Trophoblast cell (in vitro differentiated cells and primary cell): Measurements from ENCODE around the gene ADARB2.

Experiments used
- DNase-seq, 2 donors: peaks; one replicate each; pipeline ENCODE4 v3.0.0-alpha.2; 2016
- H2AFZ ChIP-seq: 2 replicates; pipeline ENCODE4 v1.6.1; 2013; ENCODE audit warnings: low read length, moderate library complexity, mild to moderate bottlenecking; ENCODE audit not compliant: insufficient read depth, poor library complexity
- H2AK5ac ChIP-seq: 2 replicates; pipeline ENCODE4 v1.6.1; 2013; ENCODE audit warnings: mild to moderate bottlenecking, low read length
- H2BK120ac ChIP-seq: 2 replicates; pipeline ENCODE4 v1.6.1; 2013; ENCODE audit warnings: low read length, mild to moderate bottlenecking, moderate library complexity; ENCODE audit not compliant: insufficient read depth, poor library complexity
- H2BK12ac ChIP-seq: 2 replicates; pipeline ENCODE4 v1.6.1; 2013; ENCODE audit warnings: mild to moderate bottlenecking, low read length, moderate library complexity
- H2BK5ac ChIP-seq: 2 replicates; pipeline ENCODE4 v1.6.1; 2013; ENCODE audit warnings: low read length, low read depth, moderate library complexity, mild to moderate bottlenecking; ENCODE audit not compliant: poor library complexity
- H3K14ac ChIP-seq: 2 replicates; pipeline ENCODE4 v1.6.1; 2013; ENCODE audit warnings: mild to moderate bottlenecking, low read length
- H3K18ac ChIP-seq: 2 replicates; pipeline ENCODE4 v1.6.1; 2013; ENCODE audit warnings: mild to moderate bottlenecking, low read length
- H3K23ac ChIP-seq: 2 replicates; pipeline ENCODE4 v1.6.1; 2013; ENCODE audit warnings: low read length
- H3K27ac ChIP-seq: 2 replicates; pipeline ENCODE4 v1.5.1; 2013; ENCODE audit warnings: low read depth, mild to moderate bottlenecking, inconsistent platforms, low read length, moderate library complexity
- H3K27me3 ChIP-seq: 2 replicates; pipeline ENCODE4 v1.6.1; 2013; ENCODE audit warnings: inconsistent platforms, mild to moderate bottlenecking, low read length, moderate library complexity; ENCODE audit not compliant: insufficient read depth
- H3K36me3 ChIP-seq, 2 experiments: 1 replicate in 1 of 2; 2 replicates in 1 of 2; pipeline ENCODE4 v1.6.1; 2013; ENCODE audit warnings: low read length in 2 of 2, mild to moderate bottlenecking in 2 of 2, moderate library complexity in 1 of 2; ENCODE audit not compliant: insufficient read depth in 2 of 2, control insufficient read depth in 1 of 2
- H3K4ac ChIP-seq: 2 replicates; pipeline ENCODE4 v1.6.1; 2013; ENCODE audit warnings: low read depth, mild to moderate bottlenecking, low read length, moderate library complexity
- H3K4me1 ChIP-seq, 2 experiments: 1 replicate in 1 of 2; 2 replicates in 1 of 2; pipeline ENCODE4 v1.6.1; 2013; ENCODE audit warnings: low read length in 2 of 2, mild to moderate bottlenecking in 2 of 2, moderate library complexity in 1 of 2; ENCODE audit not compliant: insufficient read depth in 2 of 2, control insufficient read depth in 1 of 2
- H3K4me2 ChIP-seq: 2 replicates; pipeline ENCODE4 v1.6.1; 2013; ENCODE audit warnings: inconsistent platforms, mild to moderate bottlenecking, low read length, moderate library complexity
- H3K4me3 ChIP-seq: 2 replicates; pipeline ENCODE4 v1.5.1; 2013; ENCODE audit warnings: mild to moderate bottlenecking, low read depth, low read length, inconsistent platforms
- H3K79me1 ChIP-seq: one replicate; pipeline ENCODE4 v1.6.1; 2013; ENCODE audit warnings: low read length
- H3K79me2 ChIP-seq: 2 replicates; pipeline ENCODE4 v1.6.1; 2013; ENCODE audit warnings: low read length, mild to moderate bottlenecking; ENCODE audit not compliant: control insufficient read depth, insufficient read depth, poor library complexity
- H3K9ac ChIP-seq: 2 replicates; pipeline ENCODE4 v1.6.1; 2013; ENCODE audit warnings: mild to moderate bottlenecking, low read length
- H3K9me3 ChIP-seq: 2 replicates; pipeline ENCODE4 v1.6.1; 2013; ENCODE audit warnings: low read depth, mild to moderate bottlenecking, control low read depth, inconsistent platforms, low read length; ENCODE audit not compliant: insufficient read depth
- H4K12ac ChIP-seq: 2 replicates; pipeline ENCODE4 v1.6.1; 2013; ENCODE audit warnings: low read depth, mild to moderate bottlenecking, low read length, moderate library complexity
- H4K8ac ChIP-seq: 2 replicates; pipeline ENCODE4 v1.6.1; 2013; ENCODE audit warnings: low read depth, mild to moderate bottlenecking, low read length, moderate library complexity
- H4K91ac ChIP-seq: one replicate; pipeline ENCODE4 v1.6.1; 2013; ENCODE audit warnings: low read depth, mild to moderate bottlenecking, low read length, moderate library complexity
- WGBS: extraction: QIAGEN DNeasy Blood & Tissue Kit; methylation state at CpG from one replicate; pipeline ENCODE4 v1.1.7; 2013; ENCODE audit warnings: missing lambda C conversion rate; ENCODE audit not compliant: insufficient read length, insufficient coverage; ENCODE audit errors: extremely low coverage; 5-methylcytosine and 5-hydroxymethylcytosine counted together

Gene ADARB2

DNA sequence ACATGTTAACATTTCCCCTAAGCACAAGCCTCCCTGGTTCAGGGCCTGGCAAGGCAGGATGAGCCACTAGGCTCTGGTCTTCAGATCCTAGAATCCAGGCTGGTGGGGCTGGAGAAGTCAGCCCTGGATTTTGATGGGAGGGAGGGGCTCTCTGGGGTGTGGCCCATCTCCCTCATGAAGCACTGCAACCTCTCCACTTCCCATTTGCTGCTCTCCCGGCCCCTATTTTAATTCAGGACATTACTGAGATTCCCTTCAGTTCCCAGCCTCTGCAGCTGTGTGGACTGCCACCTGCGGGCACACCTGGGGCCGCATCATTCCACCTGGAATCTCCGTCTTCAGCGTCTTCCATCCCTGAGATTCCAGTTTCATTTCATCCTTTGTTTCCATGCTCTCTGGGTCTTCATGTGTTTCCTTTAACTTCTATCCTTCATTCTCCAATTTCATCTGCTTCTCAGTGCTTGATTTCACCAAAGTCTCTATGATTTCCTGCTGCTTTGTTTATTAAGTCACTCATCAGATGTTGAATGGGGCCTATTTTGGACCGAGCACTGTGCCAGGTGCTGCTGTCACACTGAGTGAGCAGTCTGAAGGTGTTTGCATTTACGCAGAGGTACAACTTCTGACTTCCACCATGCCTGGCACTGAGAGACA, 427.6 kb downstream of the ADARB2 start:
- Histone ChIP-seq H3K18ac (no peak overlapping the region), H3K36me3 (no peaks in the 10 kb centered on the region), H4K8ac (no peak overlapping the region), H3K9me3 (peaks cover 2% of the 10 kb centered on the region), H3K23ac (no peak overlapping the region), H3K4me3 (no peak overlapping the region), H2BK12ac (no peak overlapping the region), H3K4ac (no peak overlapping the region), H2BK120ac (no peak overlapping the region), H3K79me1 (no peaks in the 10 kb centered on the region), H4K91ac (no peak overlapping the region), H2AFZ (no peak overlapping the region), H2AK5ac (no peak overlapping the region), H3K14ac (no peak overlapping the region), H3K27ac (no peak overlapping the region), H3K9ac (no peak overlapping the region), H4K12ac (no peak overlapping the region), H2BK5ac (no peak overlapping the region), H3K4me2 (no peak overlapping the region), H3K27me3 (no peaks in the 10 kb centered on the region), H3K79me2 (no peaks in the 10 kb centered on the region), H3K4me1 (no peaks in the 10 kb centered on the region)
- DNase-seq = no peak
- WGBS = no CpG with 5 or more reads among the region's 7 CpGs

DNA sequence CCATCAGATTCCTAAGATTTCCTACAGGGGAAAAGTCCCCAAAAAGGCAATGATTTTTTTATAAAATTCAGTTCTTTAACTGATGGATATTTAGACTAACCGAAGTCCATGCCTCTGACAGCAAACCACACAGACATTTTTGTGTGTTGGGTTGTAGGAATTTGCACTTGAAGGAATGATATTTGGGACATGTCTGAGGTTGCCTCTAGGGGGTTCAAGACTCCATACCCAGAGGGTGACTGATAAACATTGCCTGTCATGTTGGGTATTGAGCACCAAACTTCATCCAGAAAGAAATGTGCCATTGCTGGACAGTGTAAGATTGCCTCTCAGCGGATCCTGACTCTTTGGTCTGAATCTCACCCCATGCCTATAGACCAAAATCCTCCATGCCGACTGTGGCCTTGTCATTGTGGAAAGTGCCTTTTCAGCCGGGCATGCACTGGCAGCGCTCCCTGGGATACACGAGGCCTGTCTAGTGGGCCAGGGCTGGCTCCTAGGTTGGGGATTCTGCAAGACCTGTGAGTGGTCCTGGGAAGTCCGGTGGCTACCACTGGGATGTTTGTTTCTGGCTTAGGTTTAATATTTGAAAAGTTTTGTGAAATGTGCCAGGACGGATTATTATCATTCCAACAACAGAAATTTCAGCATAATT, 428.2 kb downstream of the ADARB2 start:
- DNase-seq = no peak
- H4K8ac ChIP-seq = no peak overlapping the region
- H3K79me2 ChIP-seq = no peaks in the 10 kb centered on the region
- H3K27me3 ChIP-seq = no peaks in the 10 kb centered on the region
- H2BK120ac ChIP-seq = no peak overlapping the region
- H3K14ac ChIP-seq = no peak overlapping the region
- H3K23ac ChIP-seq = no peak overlapping the region
- H3K4ac ChIP-seq = no peak overlapping the region
- no peak overlapping the region for H2AFZ ChIP-seq
- no peak overlapping the region for H3K9ac ChIP-seq
- H3K18ac ChIP-seq = no peak overlapping the region
- H3K4me2 ChIP-seq = no peak overlapping the region
- no peak overlapping the region for H2AK5ac ChIP-seq
- H3K27ac ChIP-seq = no peak overlapping the region
- WGBS = no CpG with 5 or more reads among the region's 8 CpGs
- H4K91ac ChIP-seq = no peak overlapping the region
- H3K4me1 ChIP-seq = no peaks in the 10 kb centered on the region
- H3K4me3 ChIP-seq = no peak overlapping the region
- H2BK12ac ChIP-seq = no peak overlapping the region
- peaks cover 2% of the 10 kb centered on the region for H3K9me3 ChIP-seq
- no peak overlapping the region for H4K12ac ChIP-seq
- no peaks in the 10 kb centered on the region for H3K36me3 ChIP-seq
- H2BK5ac ChIP-seq = no peak overlapping the region
- no peaks in the 10 kb centered on the region for H3K79me1 ChIP-seq

DNA sequence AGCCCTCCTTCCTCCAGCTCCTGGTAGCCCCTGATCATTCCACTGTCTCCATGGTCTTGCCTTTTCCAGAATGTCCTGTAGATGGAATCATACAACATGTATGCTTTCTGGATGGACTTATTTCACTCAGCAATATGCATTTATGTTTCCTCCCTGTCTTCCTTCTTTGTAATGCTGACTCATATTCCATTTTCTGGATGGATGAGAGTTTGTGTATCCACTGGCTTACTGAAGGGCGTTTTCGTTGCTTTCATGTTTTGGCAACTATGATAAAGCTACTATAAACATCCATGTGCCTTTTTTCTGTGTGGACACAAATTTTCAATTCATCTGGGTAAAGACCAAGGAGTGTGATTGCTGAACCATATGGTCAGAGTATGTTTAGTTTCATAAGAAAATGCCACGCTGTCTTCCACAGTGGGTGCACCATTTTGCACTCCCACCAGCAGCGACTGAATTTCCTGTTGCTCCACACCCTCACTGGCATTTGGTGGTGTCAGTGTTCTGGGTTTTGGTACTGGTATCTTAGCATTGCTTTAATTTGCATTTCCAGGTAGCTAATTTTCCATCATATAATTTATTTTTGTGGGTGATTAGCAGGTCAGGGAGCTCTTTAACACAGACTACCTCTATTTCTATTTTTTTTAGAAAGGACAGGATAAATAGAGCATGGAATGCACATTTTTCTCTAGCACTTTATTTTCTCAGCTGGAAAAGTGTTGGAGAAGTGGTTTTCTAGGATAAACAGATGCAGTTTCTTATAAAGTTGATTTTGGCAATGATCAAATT, 429.0 kb downstream of the ADARB2 start:
- no peak overlapping the region for H2BK12ac ChIP-seq
- peaks cover 2% of the 10 kb centered on the region for H3K9me3 ChIP-seq
- no CpG with 5 or more reads among the region's 4 CpGs for WGBS

DNA sequence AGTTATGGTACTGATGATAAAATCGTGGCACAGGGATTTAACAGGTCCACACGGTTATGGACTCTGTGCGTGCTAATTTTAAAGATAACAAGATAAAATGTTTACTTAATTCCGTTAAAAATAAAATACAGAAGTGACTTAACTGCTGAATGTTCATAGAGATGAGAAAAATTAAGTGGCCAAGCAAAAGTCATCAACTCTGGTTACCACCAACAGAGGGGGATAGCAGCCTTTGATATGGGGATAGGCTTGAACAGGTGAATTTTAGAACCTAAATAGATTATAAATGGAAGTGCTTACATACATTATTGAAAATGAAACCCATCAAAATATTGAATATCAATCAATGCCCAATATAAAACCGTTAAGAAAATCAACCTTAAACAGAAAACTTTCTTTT, 436.2 kb downstream of the ADARB2 start:
- H3K14ac ChIP-seq = no peak overlapping the region
- H3K18ac ChIP-seq = no peak overlapping the region
- no peak overlapping the region for H2AK5ac ChIP-seq
- H4K91ac ChIP-seq = no peak overlapping the region
- H4K12ac ChIP-seq = no peak overlapping the region
- H2BK12ac ChIP-seq = no peak overlapping the region
- no peak for DNase-seq
- no peaks in the 10 kb centered on the region for H3K4me1 ChIP-seq
- no peak overlapping the region for H3K4ac ChIP-seq
- H2AFZ ChIP-seq = no peak overlapping the region
- H3K9ac ChIP-seq = no peak overlapping the region
- H4K8ac ChIP-seq = no peak overlapping the region
- H3K36me3 ChIP-seq = no peaks in the 10 kb centered on the region
- H2BK120ac ChIP-seq = no peak overlapping the region
- H3K23ac ChIP-seq = no peak overlapping the region
- no peaks in the 10 kb centered on the region for H3K79me1 ChIP-seq
- H3K4me2 ChIP-seq = no peak overlapping the region
- no peak overlapping the region for H2BK5ac ChIP-seq
- H3K27me3 ChIP-seq = no peaks in the 10 kb centered on the region
- H3K79me2 ChIP-seq = no peaks in the 10 kb centered on the region
- H3K9me3 ChIP-seq = peaks cover 2% of the 10 kb centered on the region
- H3K27ac ChIP-seq = no peak overlapping the region
- H3K4me3 ChIP-seq = no peak overlapping the region
- no CpG with 5 or more reads among the region's 5 CpGs for WGBS

More for the DNA sequence above, 429.0 kb downstream of the ADARB2 start:
- DNase-seq = no peak
- no peaks in the 10 kb centered on the region for H3K79me2 ChIP-seq
- H2AFZ ChIP-seq = no peak overlapping the region
- no peak overlapping the region for H3K27ac ChIP-seq
- no peak overlapping the region for H3K9ac ChIP-seq
- H3K4ac ChIP-seq = no peak overlapping the region
- H3K27me3 ChIP-seq = no peaks in the 10 kb centered on the region
- H4K12ac ChIP-seq = no peak overlapping the region
- no peak overlapping the region for H4K91ac ChIP-seq
- H4K8ac ChIP-seq = no peak overlapping the region
- H3K4me2 ChIP-seq = no peak overlapping the region
- no peak overlapping the region for H2AK5ac ChIP-seq
- H2BK120ac ChIP-seq = no peak overlapping the region
- H3K4me1 ChIP-seq = no peaks in the 10 kb centered on the region
- no peak overlapping the region for H2BK5ac ChIP-seq
- no peaks in the 10 kb centered on the region for H3K79me1 ChIP-seq
- no peaks in the 10 kb centered on the region for H3K36me3 ChIP-seq
- H3K23ac ChIP-seq = no peak overlapping the region
- H3K4me3 ChIP-seq = no peak overlapping the region
- H3K18ac ChIP-seq = no peak overlapping the region
- H3K14ac ChIP-seq = no peak overlapping the region
